ENCODE measurements around the gene TRAF3IP1.

DNA sequence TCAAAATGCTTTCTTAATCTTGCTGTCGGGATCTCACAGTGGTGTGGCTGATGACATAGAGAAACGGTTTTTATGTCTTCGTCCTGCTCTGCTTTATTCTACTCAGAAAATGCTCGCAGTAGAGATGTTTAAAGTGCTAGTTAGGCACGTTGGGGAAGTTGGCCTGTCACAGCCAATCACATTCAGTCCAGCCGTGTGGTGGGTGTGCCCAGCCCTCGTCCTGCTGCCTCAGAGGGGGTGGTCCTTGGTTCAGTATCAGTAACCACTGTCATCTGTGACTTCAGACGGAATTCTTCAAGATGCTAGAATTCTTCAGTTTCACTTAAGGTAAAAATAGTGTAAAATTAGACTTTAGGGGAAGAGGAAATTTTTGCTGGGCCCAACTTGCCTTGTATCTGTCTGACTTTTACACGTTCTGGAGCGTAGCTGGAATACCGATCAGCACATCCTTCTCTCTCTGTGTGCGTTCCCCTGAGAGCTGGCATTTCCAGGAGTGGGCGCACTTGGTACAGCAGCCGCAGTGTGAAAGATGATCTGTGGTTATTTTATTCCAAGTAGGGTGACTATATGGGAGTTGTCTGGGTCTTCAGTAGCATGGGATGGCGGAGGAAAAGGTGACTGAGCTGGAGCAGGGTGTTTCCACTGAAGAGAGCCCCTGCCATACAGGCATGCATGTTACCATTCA is 18.5 kb downstream of the TRAF3IP1 start:
- TF ChIP-seq, protein P1, sequence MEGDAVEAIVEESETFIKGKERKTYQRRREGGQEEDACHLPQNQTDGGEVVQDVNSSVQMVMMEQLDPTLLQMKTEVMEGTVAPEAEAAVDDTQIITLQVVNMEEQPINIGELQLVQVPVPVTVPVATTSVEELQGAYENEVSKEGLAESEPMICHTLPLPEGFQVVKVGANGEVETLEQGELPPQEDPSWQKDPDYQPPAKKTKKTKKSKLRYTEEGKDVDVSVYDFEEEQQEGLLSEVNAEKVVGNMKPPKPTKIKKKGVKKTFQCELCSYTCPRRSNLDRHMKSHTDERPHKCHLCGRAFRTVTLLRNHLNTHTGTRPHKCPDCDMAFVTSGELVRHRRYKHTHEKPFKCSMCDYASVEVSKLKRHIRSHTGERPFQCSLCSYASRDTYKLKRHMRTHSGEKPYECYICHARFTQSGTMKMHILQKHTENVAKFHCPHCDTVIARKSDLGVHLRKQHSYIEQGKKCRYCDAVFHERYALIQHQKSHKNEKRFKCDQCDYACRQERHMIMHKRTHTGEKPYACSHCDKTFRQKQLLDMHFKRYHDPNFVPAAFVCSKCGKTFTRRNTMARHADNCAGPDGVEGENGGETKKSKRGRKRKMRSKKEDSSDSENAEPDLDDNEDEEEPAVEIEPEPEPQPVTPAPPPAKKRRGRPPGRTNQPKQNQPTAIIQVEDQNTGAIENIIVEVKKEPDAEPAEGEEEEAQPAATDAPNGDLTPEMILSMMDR (IDR thresholded peaks at IDR 0.05), result no peak
- TF ChIP-seq EP300 (IDR thresholded peaks at IDR 0.05) (no peak), POLR2A (IDR thresholded peaks at IDR 0.05) (no peak), POLR2AphosphoS5 (IDR thresholded peaks at IDR 0.05) (no peak)
